Duodenal mucosa (tissue), 2 donors: Measurements from ENCODE around the gene MAN1A1.

Source experiments
- H3K27ac ChIP-seq: one replicate; pipeline ENCODE4 v1.7.0; 2013; ENCODE audit warnings: low read depth, low read length
- H3K27me3 ChIP-seq, 2 donors: one replicate each; pipeline ENCODE4 v1.7.0; 2013; ENCODE audit warnings: low read length in 2 of 2, control low read depth in 1 of 2; ENCODE audit not compliant: insufficient read depth in 2 of 2, control insufficient read depth in 1 of 2
- H3K36me3 ChIP-seq, 2 donors: one replicate each; pipeline ENCODE4 v1.7.0; 2013; ENCODE audit warnings: low read length in 2 of 2, control low read depth in 1 of 2; ENCODE audit not compliant: insufficient read depth in 2 of 2, control insufficient read depth in 1 of 2
- H3K4me1 ChIP-seq, 2 donors: one replicate each; pipeline ENCODE4 v1.7.0; 2013; ENCODE audit warnings: low read length in 2 of 2, control low read depth in 1 of 2; ENCODE audit not compliant: insufficient read depth in 2 of 2, control insufficient read depth in 1 of 2
- H3K4me3 ChIP-seq, 2 donors: one replicate each; pipeline ENCODE4 v1.7.0; 2013; ENCODE audit warnings: low read length in 2 of 2, low read depth in 1 of 2
- H3K9ac ChIP-seq, 2 donors: one replicate each; pipeline ENCODE4 v1.7.0; 2013; ENCODE audit warnings: low read length in 2 of 2, low read depth in 1 of 2
- H3K9me3 ChIP-seq, 2 donors: one replicate each; pipeline ENCODE4 v1.7.0; 2013; ENCODE audit warnings: low read length in 2 of 2, control low read depth in 1 of 2; ENCODE audit not compliant: control insufficient read depth in 1 of 2

MAN1A1 gene

GRCh38 chr6:119230160-119230559 lies 119.4 kb downstream of the MAN1A1 start:
- Histone ChIP-seq H3K4me1 (peaks cover 9 to 17% of the 10 kb centered on the region in 2 donors), H3K9ac (no peak overlapping the region), H3K36me3 (no peaks in the 10 kb centered on the region), H3K27me3 (no peaks in the 10 kb centered on the region), H3K4me3 (no peak overlapping the region), H3K9me3 (no peaks in the 10 kb centered on the region), H3K27ac (no peak overlapping the region)

DNA sequence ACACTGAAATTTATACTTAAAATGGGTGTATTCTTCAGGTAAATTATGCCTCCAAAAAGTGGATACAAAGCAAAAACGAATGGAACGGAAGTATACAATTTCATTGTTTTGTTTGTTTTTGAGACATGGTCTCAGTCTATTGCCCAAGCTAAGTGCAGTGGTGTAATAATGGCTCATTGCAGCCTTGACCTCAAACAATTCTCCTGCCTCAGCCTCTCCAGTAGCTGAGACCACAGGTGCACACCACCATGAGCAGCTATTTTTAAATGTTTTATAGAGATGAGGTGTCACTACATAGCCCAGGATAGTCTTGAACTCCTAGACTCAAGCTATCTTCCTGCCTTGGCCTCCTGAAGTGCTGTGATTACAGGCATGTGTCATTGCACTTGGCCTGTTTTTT lies 122.2 kb downstream of the MAN1A1 start:
- no peaks in the 10 kb centered on the region for H3K36me3 ChIP-seq
- peaks cover 0 to under 1% of the 10 kb centered on the region in 2 donors for H3K4me1 ChIP-seq
- H3K27ac ChIP-seq = no peak overlapping the region
- no peak overlapping the region for H3K4me3 ChIP-seq
- no peaks in the 10 kb centered on the region for H3K9me3 ChIP-seq
- no peaks in the 10 kb centered on the region for H3K27me3 ChIP-seq
- H3K9ac ChIP-seq = no peak overlapping the region

DNA sequence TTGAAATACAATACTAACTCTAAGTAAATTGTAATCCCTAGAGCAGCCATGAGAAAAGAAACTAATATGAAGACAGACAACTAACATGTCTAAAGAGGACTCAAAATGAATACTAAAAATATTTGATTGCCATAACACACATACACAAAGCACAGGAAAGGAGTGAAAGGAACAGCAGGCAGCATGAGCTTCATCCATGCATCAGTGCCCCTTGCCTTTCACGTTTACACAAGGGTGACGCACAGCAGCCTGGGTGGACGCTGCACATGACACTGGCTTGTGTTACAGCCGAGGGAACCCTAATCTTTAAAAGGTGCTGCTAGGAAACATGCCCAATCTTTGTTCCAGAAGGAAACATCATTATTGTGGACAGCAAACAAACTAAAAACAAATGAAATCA lies 123.5 kb downstream of the MAN1A1 start:
- Histone ChIP-seq H3K27ac (no peak overlapping the region), H3K4me1 (no peaks in the 10 kb centered on the region), H3K4me3 (no peak overlapping the region), H3K9ac (no peak overlapping the region), H3K9me3 (no peaks in the 10 kb centered on the region), H3K27me3 (no peaks in the 10 kb centered on the region), H3K36me3 (no peaks in the 10 kb centered on the region)

DNA sequence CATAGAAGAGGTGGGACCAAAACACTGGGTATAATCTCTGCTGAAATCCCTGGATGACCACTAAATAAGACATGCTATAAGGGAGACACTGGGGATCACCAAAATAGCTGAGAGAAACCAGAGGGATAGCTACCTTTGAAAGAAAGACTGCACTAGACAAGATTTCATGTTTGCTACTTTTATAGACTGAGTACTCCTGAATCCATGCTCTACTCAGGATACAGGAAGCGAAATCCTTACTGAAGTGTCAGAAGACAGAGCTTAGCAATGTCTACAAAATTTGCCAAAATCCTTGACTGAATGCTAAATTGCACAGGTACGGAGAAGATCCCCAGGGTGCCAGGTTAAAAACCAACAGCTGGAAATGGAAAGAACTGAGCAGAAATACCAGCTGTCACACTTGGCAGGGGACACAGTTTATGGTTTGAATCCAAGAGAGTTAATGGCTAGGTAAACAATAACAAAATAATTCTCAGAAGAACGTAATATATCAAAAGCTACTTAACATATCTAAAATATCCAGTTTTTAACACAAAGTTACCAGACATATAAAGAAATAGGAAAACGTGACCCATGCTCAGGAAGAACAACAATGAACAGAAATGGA lies 125.4 kb downstream of the MAN1A1 start:
- Histone ChIP-seq H3K27me3 (no peaks in the 10 kb centered on the region), H3K9me3 (no peaks in the 10 kb centered on the region), H3K4me1 (no peaks in the 10 kb centered on the region), H3K27ac (no peak overlapping the region), H3K9ac (no peak overlapping the region), H3K4me3 (no peak overlapping the region), H3K36me3 (no peaks in the 10 kb centered on the region)

DNA sequence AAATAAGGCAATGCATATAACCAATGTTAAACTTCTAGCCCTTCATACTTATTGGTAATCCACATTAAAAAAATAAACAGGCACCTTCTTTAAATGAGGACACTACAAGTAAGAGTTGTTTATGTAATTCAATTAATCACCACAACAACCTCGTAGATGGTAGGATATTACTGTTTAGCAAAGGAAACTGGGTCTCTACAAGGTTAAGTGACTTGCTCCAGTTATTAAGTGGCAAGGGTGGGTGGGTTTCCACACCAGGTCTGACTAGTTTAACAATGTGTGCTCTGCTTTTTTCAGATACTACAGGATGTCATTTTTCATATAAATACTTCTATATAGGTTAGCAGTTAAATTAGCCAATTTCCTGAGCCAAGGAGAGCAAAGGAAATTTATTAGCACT lies 129.1 kb downstream of the MAN1A1 start:
- no peak overlapping the region for H3K27ac ChIP-seq
- H3K9ac ChIP-seq = no peak overlapping the region
- no peaks in the 10 kb centered on the region for H3K9me3 ChIP-seq
- peaks cover 0 to 5% of the 10 kb centered on the region in 2 donors for H3K4me1 ChIP-seq
- no peaks in the 10 kb centered on the region for H3K27me3 ChIP-seq
- no peaks in the 10 kb centered on the region for H3K36me3 ChIP-seq
- no peak overlapping the region for H3K4me3 ChIP-seq

GRCh38 chr6:119218548-119218947 lies 131.0 kb downstream of the MAN1A1 start:
- H3K9me3 ChIP-seq = no peaks in the 10 kb centered on the region
- H3K4me3 ChIP-seq = no peak overlapping the region
- peaks cover 0 to 5% of the 10 kb centered on the region in 2 donors for H3K4me1 ChIP-seq
- no peak overlapping the region for H3K27ac ChIP-seq
- no peaks in the 10 kb centered on the region for H3K27me3 ChIP-seq
- no peaks in the 10 kb centered on the region for H3K36me3 ChIP-seq
- H3K9ac ChIP-seq = no peak overlapping the region

DNA sequence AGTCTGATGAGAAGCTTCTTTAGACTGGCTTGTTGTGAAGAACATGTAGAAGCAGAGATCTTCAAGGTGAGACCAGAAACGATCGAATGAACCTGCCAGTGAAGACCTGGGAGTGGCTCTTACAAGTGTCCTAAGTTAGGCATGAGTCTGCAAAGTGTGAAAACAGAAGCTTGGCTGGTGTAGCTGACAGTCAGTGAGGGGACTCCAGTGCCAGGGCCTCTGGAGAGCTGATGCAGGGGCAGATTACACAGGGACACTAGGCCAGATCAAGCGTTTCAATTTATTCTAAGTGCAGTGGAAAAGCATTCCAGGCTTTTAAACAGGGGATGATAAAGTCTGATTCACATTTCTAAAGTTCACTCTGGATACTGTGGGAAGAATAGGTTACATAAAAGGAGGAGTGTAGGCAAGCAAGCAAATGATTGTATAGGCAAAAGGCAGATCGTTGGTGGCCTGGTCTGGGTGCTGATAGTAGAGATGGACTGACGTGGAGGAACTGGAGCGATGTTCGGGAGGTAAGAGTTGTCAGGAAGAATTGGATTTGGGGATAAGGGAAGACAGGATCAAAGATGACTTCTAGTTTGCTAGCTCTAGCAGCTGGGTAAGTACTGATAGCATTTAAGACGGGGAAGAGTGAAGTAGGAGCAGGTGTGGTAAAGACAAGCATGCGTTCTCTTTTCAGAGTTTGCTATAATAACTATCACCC lies 133.5 kb downstream of the MAN1A1 start:
- Histone ChIP-seq H3K9ac (no peak overlapping the region), H3K27me3 (no peaks in the 10 kb centered on the region), H3K4me1 (peaks cover 0 to 5% of the 10 kb centered on the region in 2 donors), H3K27ac (no peak overlapping the region), H3K36me3 (no peaks in the 10 kb centered on the region), H3K9me3 (no peaks in the 10 kb centered on the region), H3K4me3 (no peak overlapping the region)

GRCh38 chr6:119215309-119215708 lies 134.3 kb downstream of the MAN1A1 start:
- H3K9ac ChIP-seq = no peak overlapping the region
- H3K4me3 ChIP-seq = no peak overlapping the region
- H3K9me3 ChIP-seq = no peaks in the 10 kb centered on the region
- no peak overlapping the region for H3K27ac ChIP-seq
- no peaks in the 10 kb centered on the region for H3K27me3 ChIP-seq
- no peaks in the 10 kb centered on the region for H3K36me3 ChIP-seq
- peaks cover 0 to 5% of the 10 kb centered on the region in 2 donors for H3K4me1 ChIP-seq

GRCh38 chr6:119210596-119210995 lies 139.0 kb downstream of the MAN1A1 start:
- Histone ChIP-seq H3K4me1 (no peaks in the 10 kb centered on the region), H3K36me3 (peaks cover 0 to 8% of the 10 kb centered on the region in 2 donors), H3K27me3 (no peaks in the 10 kb centered on the region), H3K9me3 (no peaks in the 10 kb centered on the region), H3K4me3 (no peak overlapping the region), H3K9ac (no peak overlapping the region), H3K27ac (no peak overlapping the region)

DNA sequence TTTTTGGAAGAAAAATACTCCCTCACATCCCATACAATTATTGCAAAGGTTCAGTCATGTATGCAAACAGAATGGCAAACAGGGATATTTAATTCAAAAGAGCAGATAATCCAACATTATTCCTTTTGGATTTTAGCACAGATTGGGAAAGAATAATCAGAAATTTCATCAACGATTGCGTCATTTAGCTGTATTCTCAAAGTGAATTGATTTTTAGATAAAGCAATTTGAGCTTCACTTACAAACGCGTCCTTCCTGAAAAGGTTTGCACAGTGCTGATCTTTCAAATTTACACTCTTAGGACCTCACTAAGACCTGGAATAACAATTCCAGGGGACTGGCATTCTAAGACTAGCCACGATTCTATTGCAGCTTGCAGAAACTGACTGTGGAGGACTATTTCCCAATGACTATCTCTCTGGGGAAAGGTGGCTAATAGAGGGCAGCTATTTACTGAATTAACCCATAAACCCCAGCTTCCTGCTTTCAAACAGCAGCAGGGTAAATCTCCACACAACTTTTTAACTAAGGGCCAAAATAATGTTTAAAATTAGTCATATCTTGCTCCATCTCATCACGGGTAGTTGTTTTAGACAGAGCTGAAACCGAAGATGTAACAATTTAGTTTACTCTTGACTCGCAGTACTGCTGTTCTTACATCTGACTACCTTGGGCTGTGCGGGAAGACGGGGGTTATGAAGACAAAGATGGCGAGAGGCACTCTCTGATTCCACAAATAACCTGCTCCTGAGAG lies 139.9 kb downstream of the MAN1A1 start:
- H3K4me1 ChIP-seq = no peaks in the 10 kb centered on the region
- H3K9me3 ChIP-seq = no peaks in the 10 kb centered on the region
- H3K4me3 ChIP-seq = no peak overlapping the region
- H3K27me3 ChIP-seq = no peaks in the 10 kb centered on the region
- H3K27ac ChIP-seq = no peak overlapping the region
- H3K36me3 ChIP-seq = peaks cover 0 to 8% of the 10 kb centered on the region in 2 donors
- no peak overlapping the region for H3K9ac ChIP-seq
